ENCODE results near the gene EVC2.
"Not testable (repeated sequence)": the region's sequence is repeated elsewhere in the genome, so short reads cannot be mapped to it uniquely, and the experiment has no call there.

The EVC2 gene

GRCh38 chr4:5746829-5747737, 38.7 kb upstream of the EVC2 start:
- no peak for DNase-seq (ENCODE audit: low spot score)

- DNase-seq (ENCODE audit: low spot score), result no peak
Measured at GRCh38 chr4:5746250-5746649, 37.9 kb upstream of the EVC2 start.

- DNase-seq (ENCODE audit: low spot score), result no peak
Measured at GRCh38 chr4:5742968-5743367, 34.6 kb upstream of the EVC2 start.

- DNase-seq (ENCODE audit: low spot score), result no peak
Measured at GRCh38 chr4:5742388-5742787, 34.0 kb upstream of the EVC2 start.

GRCh38 chr4:5738061-5738460, 29.7 kb upstream of the EVC2 start:
- no peak for DNase-seq (ENCODE audit: low spot score)

GRCh38 chr4:5735463-5735862, 27.1 kb upstream of the EVC2 start:
- no peak for DNase-seq (ENCODE audit: low spot score)

- DNase-seq (ENCODE audit: low spot score), result no peak
Measured at GRCh38 chr4:5734853-5735252, 26.5 kb upstream of the EVC2 start.

- DNase-seq (ENCODE audit: low spot score), result no peak
Measured at GRCh38 chr4:5732158-5732557, 23.8 kb upstream of the EVC2 start.

- no peak for DNase-seq (ENCODE audit: low spot score)
Measured at GRCh38 chr4:5730993-5731990, 22.9 kb upstream of the EVC2 start.

- no peak for DNase-seq (ENCODE audit: low spot score)
Measured at GRCh38 chr4:5730436-5730835, 22.1 kb upstream of the EVC2 start.

GRCh38 chr4:5728412-5728811, 20.1 kb upstream of the EVC2 start:
- not testable (repeated sequence) for DNase-seq (ENCODE audit: low spot score)

GRCh38 chr4:5724377-5724776, 16.0 kb upstream of the EVC2 start:
- DNase-seq (ENCODE audit: low spot score), result no peak

GRCh38 chr4:5722328-5722727, 14.0 kb upstream of the EVC2 start:
- DNase-seq (ENCODE audit: low spot score), result no peak

- no peak for DNase-seq (ENCODE audit: low spot score)
Measured at GRCh38 chr4:5721923-5722322, 13.6 kb upstream of the EVC2 start.

- no peak for DNase-seq (ENCODE audit: low spot score)
Measured at GRCh38 chr4:5720980-5721379, 12.6 kb upstream of the EVC2 start.

GRCh38 chr4:5720157-5720850, 11.9 kb upstream of the EVC2 start:
- DNase-seq (ENCODE audit: low spot score), result no peak

- no peak for DNase-seq (ENCODE audit: low spot score)
Measured at GRCh38 chr4:5719350-5720055, 11.1 kb upstream of the EVC2 start.

GRCh38 chr4:5718411-5718810, 10.1 kb upstream of the EVC2 start:
- DNase-seq (ENCODE audit: low spot score), result no peak

GRCh38 chr4:5717449-5718158, 9.2 kb upstream of the EVC2 start:
- DNase-seq (ENCODE audit: low spot score), result no peak

GRCh38 chr4:5716391-5716790, 8.0 kb upstream of the EVC2 start:
- DNase-seq (ENCODE audit: low spot score), result no peak

- no peak for DNase-seq (ENCODE audit: low spot score)
Measured at GRCh38 chr4:5715357-5715756, 7.0 kb upstream of the EVC2 start.
